Epithelial cell of proximal tubule (primary cell): ENCODE results near the gene GKAP1. TPM values are rescaled to one million over a fixed set of nuclear protein-coding genes. Genes with fewer than 3 reads are reported as not detected.

Source experiments
- DNase-seq: peaks from one replicate; pipeline ENCODE4 v3.0.0-alpha.2; 2011; ENCODE audit warnings: low read depth
- H3K4me3 ChIP-seq: 2 replicates; pipeline ENCODE4 v1.5.1; 2011; ENCODE audit warnings: low read depth, mild to moderate bottlenecking, low read length
- total RNA-seq: library from RNA; depleted of rRNA; stranded (reverse); fragments of >200 nt; gene quantifications from 2 replicates; pipeline ENCODE4 v1.2.3, GENCODE V29; 2015
- TF ChIP-seq, protein P1 (sequence below): conservative IDR thresholded peaks from 2 replicates; pipeline ENCODE4 v1.5.1; 2012; ENCODE audit warnings: low read depth, mild to moderate bottlenecking, low read length

The GKAP1 gene
- total RNA-seq, 1 donor from 2014 or later, result 5.0 TPM

DNA sequence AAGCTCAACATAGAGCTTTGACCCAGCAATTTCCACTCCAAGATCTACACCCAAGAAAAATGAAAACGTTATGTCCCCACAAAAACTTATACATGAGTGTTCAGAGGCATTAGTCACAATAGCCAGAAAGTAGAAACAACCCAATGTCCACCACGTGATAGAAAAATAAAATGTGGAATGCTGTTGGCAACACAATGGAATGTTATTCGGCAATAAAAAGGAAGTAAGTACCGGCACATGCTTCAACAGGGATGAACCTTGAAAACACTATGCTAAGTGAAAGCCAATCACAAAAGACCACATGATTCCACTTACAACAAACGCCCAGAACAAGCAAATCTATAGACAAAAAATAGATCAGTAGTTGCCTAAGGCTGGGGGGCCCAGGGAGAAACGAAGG lies 115.8 kb downstream of the GKAP1 start:
- no peak overlapping the region for H3K4me3 ChIP-seq
- DNase-seq, result peak; percentile 64

DNA sequence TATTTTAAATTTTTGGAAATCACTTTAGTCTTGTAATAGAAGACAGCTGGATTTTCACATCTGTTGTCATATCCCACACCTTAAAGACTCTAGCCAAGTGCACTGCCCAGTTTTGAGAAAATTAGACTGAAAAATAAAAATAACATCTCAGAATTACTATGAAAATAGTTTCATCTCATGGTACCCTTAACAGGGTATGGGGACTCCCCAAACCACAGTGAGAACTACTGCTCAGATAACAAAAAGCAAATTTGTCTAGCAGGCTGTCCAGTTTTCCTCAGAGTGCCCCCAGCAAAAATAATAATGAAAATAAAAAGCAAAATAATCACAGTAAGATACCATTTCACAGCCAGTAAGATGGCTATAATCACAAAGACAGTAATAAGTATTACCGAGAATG lies 116.3 kb downstream of the GKAP1 start:
- TF ChIP-seq, protein P1, sequence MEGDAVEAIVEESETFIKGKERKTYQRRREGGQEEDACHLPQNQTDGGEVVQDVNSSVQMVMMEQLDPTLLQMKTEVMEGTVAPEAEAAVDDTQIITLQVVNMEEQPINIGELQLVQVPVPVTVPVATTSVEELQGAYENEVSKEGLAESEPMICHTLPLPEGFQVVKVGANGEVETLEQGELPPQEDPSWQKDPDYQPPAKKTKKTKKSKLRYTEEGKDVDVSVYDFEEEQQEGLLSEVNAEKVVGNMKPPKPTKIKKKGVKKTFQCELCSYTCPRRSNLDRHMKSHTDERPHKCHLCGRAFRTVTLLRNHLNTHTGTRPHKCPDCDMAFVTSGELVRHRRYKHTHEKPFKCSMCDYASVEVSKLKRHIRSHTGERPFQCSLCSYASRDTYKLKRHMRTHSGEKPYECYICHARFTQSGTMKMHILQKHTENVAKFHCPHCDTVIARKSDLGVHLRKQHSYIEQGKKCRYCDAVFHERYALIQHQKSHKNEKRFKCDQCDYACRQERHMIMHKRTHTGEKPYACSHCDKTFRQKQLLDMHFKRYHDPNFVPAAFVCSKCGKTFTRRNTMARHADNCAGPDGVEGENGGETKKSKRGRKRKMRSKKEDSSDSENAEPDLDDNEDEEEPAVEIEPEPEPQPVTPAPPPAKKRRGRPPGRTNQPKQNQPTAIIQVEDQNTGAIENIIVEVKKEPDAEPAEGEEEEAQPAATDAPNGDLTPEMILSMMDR, result no peak
- DNase-seq, result no peak
- H3K4me3 ChIP-seq, result no peak overlapping the region

More for the DNA sequence above, 115.8 kb downstream of the GKAP1 start:
- TF ChIP-seq, protein P1, result no peak

DNA sequence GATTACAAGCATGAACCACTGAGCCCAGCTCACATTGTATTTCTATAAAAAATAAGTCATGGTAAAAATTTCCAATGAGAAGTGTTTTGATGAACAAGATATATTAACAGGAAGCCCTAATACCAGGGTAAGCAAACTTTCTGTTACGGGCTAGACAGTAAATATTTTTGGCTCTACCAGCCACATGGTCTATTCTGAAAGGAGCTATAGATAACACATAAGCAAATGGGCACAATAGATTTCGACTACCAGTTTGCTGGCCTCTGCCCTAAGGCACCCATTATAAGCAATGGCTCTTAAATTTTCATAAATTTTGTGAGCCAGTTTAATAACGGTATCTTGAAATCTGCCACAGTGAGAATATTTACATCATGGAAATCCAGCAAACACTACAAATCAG lies 118.0 kb downstream of the GKAP1 start:
- TF ChIP-seq, protein P1, result no peak
- H3K4me3 ChIP-seq, result no peak overlapping the region
- DNase-seq, result no peak

DNA sequence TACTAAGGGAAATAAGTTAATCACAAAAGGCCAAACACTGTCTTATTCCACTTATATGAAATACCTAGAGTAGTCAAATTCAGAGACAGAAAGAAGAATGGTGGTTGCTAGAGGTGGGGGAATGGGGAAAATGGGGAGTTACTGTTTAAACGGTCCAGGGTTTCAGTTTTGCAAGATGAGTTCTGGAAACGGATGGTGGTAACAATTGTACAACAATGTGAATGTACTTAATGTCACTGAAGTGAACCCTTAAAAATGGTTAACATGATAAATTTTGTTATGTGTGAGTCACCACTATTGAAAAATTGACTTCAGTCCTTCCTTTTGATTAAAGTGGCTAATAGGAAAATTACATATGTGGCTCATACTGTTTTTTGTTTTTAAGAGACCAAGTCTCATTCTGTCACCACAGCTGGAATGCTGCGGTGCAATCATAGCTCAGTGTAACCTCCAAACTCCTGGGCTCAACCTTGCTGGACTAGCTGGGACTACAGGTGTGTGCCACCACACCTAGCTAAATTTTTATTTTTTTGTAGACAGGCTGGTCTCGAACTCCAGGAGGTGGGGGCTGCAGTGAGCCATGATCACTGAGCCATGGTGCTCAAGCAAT lies 118.5 kb downstream of the GKAP1 start:
- no peak overlapping the region for H3K4me3 ChIP-seq
- no peak for DNase-seq
- TF ChIP-seq, protein P1, result no peak

DNA sequence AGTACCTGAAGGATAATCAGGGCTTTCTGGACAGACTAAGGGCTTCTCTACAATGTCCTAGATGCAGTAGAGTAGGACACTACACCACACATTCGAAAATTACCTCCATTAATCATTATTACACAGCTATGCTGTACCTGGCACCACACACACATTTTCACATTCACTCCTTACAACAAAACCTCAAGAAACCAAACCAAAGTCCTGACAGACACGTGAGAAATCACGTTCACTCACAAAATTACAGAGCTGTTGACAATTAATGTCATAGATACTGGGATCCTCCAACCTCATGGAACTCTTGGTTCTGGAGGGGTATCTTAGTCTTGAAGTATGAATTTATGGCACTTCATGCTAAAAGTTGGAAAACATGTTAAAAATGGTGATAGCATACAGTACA lies 126.1 kb downstream of the GKAP1 start:
- TF ChIP-seq, protein P1, result no peak

More for the DNA sequence above, 126.1 kb downstream of the GKAP1 start:
- H3K4me3 ChIP-seq, result no peak overlapping the region
- DNase-seq, result no peak

Other genes with a start within 250 kb of the GKAP1 start
- 5.1 and 8.4 TPM in 2 replicates for gene IDNK, start 194.6 kb downstream of the GKAP1 start, total RNA-seq
- gene UBQLN1, start 109.8 kb downstream of the GKAP1 start, total RNA-seq, result 69.8 and 109 TPM in 2 replicates
- 1.5 and 2.7 TPM in 2 replicates for gene KIF27, start 103.7 kb upstream of the GKAP1 start, total RNA-seq
- 569 and 784 TPM in 2 replicates for gene HNRNPK, start 162.4 kb upstream of the GKAP1 start, total RNA-seq
- gene RMI1, start 163.0 kb upstream of the GKAP1 start, total RNA-seq, result 3.4 and 5.6 TPM in 2 replicates